Hepatic stellate cell (primary cell): ENCODE measurements around the gene PTPRE.

Experiments used
- DNase-seq: peaks from one replicate; pipeline ENCODE4 v3.0.0; 2011; ENCODE audit warnings: low spot score

Gene PTPRE

DNA sequence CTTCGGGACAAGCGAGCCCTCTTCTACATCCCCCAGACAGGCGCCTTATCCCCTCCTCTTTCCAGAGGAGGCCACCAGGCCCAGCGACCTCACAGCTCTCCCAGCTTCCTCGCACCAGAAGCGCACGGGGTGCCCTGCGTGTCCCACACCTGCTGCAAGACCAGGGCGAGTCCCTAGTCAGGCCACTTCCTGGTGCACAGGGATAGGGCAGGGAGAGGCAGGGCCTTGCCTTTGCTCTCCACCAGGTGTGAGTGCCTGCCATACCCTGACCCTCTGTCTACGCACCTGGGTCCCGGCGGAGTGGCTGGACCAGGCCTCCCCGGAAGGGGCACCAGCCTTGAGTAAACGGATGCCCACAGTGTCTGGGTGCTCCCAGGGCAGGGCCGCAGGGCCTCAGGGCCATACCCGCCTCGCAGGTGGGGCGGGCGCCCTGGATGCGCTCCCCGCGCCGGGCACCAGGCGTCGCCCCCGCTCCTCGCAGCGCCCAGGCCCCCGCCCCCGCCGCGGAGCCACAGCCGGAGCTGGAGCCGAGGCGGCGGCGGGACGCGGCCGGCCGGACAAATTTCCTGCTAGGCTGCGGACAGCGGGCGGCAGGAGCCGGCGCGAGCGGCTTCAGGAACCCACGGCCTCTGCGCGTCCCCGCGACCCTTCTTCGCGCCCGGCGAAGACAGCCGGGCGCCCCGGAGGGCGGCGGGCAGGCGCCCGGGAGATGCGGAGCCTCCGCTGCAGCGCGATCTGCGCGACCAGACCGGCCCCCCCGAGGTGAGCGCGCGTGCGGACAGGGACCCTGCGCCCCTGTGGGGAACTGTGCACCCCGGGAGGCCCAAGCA lies at the start of gene PTPRE:
PTPRE (plus strand) TSS at position 556 of the 830 bp plus-strand sequence. CDS start 133,779 bp downstream, outside the sequence.
- peak; percentile 32 for DNase-seq

- no peak for DNase-seq
Observed at GRCh38 chr10:127860592-127860991, 46.3 kb upstream of the PTPRE start.

- DNase-seq = no peak
Observed at GRCh38 chr10:127863231-127863825, 43.6 kb upstream of the PTPRE start.

DNA sequence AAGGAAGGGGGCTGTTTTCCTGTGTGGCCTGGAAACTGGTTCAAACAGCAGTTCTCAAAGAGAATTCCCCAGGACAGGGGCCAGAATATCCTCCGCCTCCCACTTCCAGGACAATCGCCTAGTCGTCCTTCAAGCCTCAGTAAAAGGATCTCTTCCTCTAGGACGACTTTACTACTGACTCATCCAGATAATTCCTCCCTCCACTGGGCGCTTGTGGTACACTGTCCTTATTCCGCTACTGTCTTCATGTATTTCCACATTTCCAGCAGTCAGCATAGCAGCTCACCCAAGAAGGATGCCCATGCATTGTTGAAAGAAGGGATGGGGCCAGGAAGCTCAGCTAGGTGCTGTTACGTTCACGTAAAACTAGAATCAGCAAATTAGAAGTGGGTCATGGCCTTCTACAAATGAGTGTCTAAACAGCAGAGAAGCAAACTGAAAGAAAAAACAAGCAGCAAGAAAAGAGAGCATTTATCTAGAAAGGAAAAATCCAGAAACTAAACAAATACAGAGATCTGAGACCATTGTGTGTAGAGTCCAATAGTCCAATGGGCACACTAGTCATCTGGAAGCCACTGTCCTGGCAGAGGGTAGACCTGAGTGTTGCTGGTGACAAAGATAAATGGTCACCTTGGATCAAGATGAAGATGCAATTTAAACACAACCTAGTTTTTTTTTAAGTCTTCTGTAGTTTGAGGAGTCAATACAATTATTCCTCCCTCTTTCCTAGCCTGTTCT lies 40.5 kb upstream of the PTPRE start:
- DNase-seq = no peak

DNA sequence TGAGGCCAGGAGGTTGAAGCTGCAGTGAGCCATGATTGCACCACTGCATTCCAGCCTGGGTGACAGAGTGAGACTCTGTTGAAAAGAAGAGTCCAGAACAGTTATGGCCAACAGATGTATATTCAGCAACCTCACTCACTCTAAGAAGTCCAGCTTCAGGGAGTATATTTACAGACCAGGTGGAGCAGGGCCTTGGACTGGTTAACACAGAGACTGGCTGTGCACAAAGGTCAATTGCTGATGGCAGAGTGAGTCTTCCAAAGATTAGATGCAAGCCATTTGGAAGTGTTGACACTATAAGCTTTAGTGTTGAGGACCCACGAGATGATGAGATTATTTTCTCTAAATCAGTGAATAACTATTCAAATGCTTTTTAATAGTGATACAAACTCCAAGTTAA lies 39.1 kb upstream of the PTPRE start:
- no peak for DNase-seq

DNA sequence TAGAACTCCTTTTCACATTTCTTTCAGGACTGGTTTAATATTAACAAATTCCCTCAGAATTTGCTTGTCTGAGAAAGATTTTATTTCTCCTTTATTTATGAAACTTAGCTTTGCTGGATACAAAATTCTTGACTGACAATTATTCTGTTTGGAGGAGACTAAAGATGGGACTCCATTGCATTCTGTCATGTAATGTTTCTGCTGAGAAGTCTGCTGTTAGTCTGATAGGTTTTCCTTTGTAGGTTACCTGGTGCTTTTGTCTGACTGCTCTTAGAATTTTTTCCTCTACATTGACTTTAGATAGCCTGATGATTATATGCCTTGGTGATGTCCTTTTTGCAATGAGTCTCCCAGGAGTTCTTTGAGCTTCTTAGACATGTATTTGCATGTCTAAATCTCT lies 37.6 kb upstream of the PTPRE start:
- DNase-seq = no peak

DNA sequence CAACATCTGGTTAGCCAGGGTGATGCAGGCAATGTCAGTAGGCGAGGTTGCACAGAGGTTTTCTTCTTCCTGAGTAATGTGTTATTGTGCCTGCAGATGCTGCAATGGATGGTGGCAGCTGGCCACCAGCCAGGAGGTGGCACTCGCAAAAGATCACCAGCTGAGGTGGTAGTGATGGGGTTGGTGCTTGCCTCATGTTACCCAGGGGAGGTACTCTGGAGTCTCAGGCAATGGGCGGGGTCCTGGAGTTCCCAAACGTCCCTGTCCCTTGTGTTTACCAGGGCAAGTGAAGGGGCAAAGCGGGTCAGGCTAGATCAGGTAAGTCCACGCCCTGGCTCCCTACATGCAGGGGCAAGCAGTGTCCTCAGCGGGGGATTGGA lies 35.3 kb upstream of the PTPRE start:
- no peak for DNase-seq

GRCh38 chr10:127872011-127872761 lies 34.7 kb upstream of the PTPRE start:
- no peak for DNase-seq

DNA sequence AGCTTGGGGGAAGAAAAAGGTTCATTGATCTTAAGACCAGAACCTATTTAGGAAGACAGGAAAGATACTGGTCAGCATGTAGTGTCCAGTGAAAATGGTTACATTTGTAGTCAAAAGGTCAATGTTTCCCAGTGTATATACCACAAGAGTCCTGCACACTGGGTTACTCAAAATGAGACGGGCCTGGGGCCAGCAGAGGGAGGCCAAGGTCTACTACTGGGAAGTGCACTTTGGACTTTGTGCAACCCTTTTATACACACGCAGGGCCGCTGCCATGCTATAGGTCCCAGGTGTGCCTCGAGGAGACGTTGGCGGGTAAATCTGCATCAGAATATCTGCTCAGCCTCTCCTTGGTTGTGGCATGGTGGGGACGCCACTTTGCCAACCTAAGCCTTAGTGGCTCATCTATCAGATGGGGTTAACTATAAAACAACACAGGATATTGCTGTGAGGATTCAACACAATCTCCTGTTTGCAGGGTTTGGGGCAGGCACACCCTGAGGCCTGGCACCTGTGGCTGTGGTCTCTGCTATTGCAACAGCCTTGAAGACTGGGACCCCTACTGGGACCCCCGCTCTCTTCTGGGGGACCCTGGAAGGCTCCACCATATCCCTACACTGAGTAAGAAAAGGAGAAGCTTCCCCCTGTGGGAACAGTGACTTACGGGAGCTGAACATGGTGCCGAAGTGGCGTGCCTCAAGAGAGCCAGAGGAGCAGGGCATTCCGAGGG lies 33.9 kb upstream of the PTPRE start:
- no peak for DNase-seq

- no peak for DNase-seq
Observed at GRCh38 chr10:127873901-127874470, 32.9 kb upstream of the PTPRE start.

GRCh38 chr10:127874671-127875448 lies 32.0 kb upstream of the PTPRE start:
- no peak for DNase-seq

- DNase-seq = no peak
Observed at GRCh38 chr10:127875449-127875765, 31.5 kb upstream of the PTPRE start.

GRCh38 chr10:127875916-127876315 lies 31.0 kb upstream of the PTPRE start:
- no peak for DNase-seq

GRCh38 chr10:127877116-127877515 lies 29.8 kb upstream of the PTPRE start:
- DNase-seq = no peak

DNA sequence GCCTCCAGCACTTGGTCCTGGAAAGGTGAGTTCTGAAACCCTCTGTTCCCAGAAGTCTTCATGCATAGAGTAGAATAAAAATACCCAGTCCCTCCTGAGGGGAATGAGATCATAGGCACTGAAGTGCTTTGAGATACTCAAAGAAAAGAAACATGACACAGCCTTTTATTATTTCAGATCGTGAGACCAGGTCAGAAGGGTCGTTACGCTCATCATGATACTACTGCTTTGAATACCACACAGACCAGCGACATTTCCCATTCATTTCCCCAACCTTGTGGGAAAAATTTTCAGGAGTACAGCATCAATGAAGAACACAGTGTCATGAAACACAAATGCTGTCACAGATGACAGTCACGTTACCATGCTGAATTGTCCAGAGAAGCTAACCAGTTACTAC lies 29.2 kb upstream of the PTPRE start:
- no peak for DNase-seq

DNA sequence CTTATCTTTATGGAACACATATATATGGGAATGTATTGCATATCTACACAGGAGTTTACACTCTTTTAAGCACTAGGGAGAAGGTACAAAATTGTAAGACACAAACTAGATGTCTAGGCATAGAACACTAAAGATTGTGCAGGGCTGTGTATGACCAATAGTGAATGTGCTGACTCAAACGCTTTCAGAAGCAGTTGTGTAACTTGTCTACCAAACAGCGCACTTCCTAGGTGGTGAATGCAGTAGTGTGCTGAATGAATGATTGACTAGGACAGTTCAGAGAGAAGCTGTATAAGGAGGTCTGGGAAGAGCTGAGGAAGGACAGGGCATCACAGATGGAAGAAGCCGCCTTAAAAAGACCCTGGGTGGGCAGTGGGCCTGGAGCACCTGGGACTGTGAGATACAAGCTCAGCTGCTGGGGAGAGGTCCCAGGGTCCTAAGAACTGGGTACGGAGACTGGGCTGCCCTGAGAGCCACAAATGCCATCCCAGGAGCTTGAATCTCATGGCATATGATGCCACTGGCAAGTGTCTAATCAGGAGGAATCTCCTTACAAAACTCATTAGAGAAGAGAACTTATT lies 28.3 kb upstream of the PTPRE start:
- no peak for DNase-seq

DNA sequence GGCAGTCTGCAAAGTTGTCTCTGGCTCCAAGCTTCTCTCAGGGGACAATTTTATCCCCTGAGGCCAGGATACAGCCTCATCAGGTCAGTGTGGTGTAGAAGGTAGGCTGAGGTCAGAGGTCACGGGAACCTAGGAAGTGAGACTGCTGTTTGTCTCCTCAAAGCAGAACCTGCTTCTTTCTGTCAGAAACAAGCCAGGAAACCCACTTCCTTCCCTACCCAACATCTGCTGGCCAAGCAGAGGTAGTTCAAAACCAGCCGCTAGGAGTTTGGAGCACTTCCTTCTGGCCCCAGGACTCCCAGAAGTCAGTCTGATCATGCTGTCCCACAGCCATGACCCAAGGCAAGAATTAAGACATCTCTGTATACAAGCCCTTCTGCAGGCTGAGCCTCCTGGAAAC lies 26.3 kb upstream of the PTPRE start:
- DNase-seq = no peak

GRCh38 chr10:127881262-127881661 lies 25.6 kb upstream of the PTPRE start:
- DNase-seq = no peak

DNA sequence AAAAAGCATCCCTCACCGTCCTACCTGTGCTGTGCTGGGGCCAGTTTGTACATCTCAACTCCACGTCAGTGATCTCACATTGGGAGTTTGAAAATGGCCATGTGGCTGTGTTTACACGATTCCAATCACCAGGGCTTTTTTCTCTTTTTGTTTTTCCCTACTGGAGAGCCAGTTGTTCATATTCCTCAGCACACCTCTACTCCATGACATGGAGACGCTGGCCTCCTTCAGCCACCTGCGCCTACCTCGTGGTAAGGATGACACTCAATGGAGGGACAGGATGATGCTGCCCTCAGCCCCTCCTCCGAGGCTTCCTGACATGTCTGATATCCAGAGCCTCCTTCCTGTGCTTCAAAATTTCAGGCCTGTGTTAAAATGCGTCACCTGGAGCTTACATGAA lies 24.5 kb upstream of the PTPRE start:
- DNase-seq = no peak

DNA sequence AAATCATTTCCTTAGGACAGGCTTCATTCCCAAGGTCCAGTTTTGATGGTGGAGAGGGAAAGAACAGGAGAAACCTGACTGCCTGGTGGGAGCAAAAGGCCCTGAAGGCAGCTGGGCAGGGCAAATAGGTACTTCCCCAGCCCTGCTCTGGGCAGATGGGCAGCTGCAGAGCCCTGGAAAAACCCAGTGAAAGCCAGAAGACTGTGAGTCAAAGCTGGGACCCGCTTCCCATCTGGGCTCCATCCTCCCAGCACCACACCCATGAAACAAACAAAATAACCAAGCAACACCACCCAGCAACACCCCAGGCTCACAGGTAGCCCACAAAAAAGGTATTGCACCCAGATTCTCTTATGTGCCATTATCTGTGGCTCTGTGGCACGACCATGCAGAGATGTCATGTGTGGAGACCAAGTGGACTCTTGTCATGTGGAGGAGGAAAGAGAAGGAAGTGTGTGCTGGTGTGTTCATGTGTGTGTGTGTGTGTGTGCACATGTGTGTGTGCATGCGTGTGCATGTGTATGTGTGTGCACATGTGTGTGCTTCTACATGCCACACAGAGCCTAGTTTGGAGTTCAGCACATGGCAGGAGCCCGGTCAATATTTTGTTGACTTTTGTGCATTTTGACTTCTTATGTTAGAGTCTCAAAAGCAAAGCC lies 24.0 kb upstream of the PTPRE start:
- no peak for DNase-seq
